Stomach (tissue), 9 donors: Measurements from ENCODE around the gene SMIM36. TPM values are rescaled to one million over a fixed set of nuclear protein-coding genes. Genes with fewer than 3 reads are reported as not detected.

Experiments used
- DNase-seq, 2 donors: peaks; one replicate each; pipeline versions ENCODE4 v3.0.0 to v3.0.0-alpha.2; 2013 to 2019
- H3K27ac ChIP-seq, 5 donors: fragments of 200-600 bp in 4 of 5; sonication (generic) in 4 of 5; one replicate each; pipeline ENCODE4 v1.5.1; 2013 to 2019; ENCODE audit warnings: mild to moderate bottlenecking in 1 of 5, moderate library complexity in 1 of 5
- H3K27me3 ChIP-seq, 3 donors: fragments of 200-600 bp; sonication (generic); one replicate each; pipeline ENCODE4 v1.5.1; 2017 to 2019; ENCODE audit warnings: mixed run types in 1 of 3
- H3K36me3 ChIP-seq, 4 donors: fragments of 200-600 bp; sonication (generic); 1 replicate in 3 of 4; 2 replicates in 1 of 4; pipeline ENCODE4 v1.5.1; 2016 to 2019
- H3K4me1 ChIP-seq, 4 donors: fragments of 200-600 bp; sonication (generic); one replicate each; pipeline ENCODE4 v1.5.1; 2016 to 2019
- H3K4me3 ChIP-seq, 4 donors: fragments of 200-600 bp; sonication (generic) in 3 of 4; one replicate each; pipeline ENCODE4 v1.5.1; 2016 to 2019; ENCODE audit warnings: mild to moderate bottlenecking in 1 of 4
- H3K9me3 ChIP-seq, 4 donors: fragments of 200-600 bp; sonication (generic); one replicate each; pipeline ENCODE4 v1.5.1; 2016 to 2019
- CTCF ChIP-seq, 7 experiments: fragments of 450-650 bp in 4 of 7; fragments of 200-600 bp in 3 of 7; sonication (generic) in 3 of 7; IDR thresholded peaks; one replicate each; pipeline ENCODE4 v1.5.1; 2016 to 2019; ENCODE audit warnings: antibody characterized with exemption in 7 of 7, control low read depth in 2 of 7, mild to moderate bottlenecking in 1 of 7
- EP300 ChIP-seq: sonication (generic); formaldehyde crosslinking; IDR thresholded peaks from one replicate; pipeline ENCODE4 v1.6.1; 2017; ENCODE audit warnings: antibody characterized with exemption
- POLR2A ChIP-seq, 4 donors: fragments of 450-650 bp; IDR thresholded peaks; one replicate each; pipeline ENCODE4 v1.6.1; 2016; ENCODE audit warnings: antibody characterized with exemption in 4 of 4, control low read depth in 2 of 4, mild to moderate bottlenecking in 1 of 4, moderate library complexity in 1 of 4
- POLR2AphosphoS5 ChIP-seq, 3 donors: sonication (generic); formaldehyde crosslinking; IDR thresholded peaks; one replicate each; pipeline ENCODE4 v1.6.1; 2016; ENCODE audit warnings: antibody characterized with exemption in 3 of 3
- WGBS, 5 donors: extraction: QIAGEN DNeasy Blood & Tissue Kit in 3 of 5; methylation state at CpG; one replicate each; pipeline versions ENCODE4 v1.1.5 to v1.1.7; 2013 to 2018; 5-methylcytosine and 5-hydroxymethylcytosine counted together
- intact Hi-C: fragments of 100-400 bp; cut with DNase I; formaldehyde crosslinking; loops from one replicate; pipeline ENCODE4 v1.15.1; 2023; ENCODE audit warnings: low total_unique reads
- polyA plus RNA-seq, 3 donors: library from polyadenylated mRNA; stranded (reverse); fragments of 200-250 nt; gene quantifications; one replicate each; pipeline ENCODE4 v1.2.3, GENCODE V29; 2013
- total RNA-seq, 5 donors: library from RNA; depleted of rRNA; stranded (reverse); fragments of >200 nt; gene quantifications; one replicate each; pipeline versions ENCODE4 v1.1.0 to v1.2.3, GENCODE V29; 2014 to 2016
- donor health status: healthy with polysubstance abuse.
- donor health status: Bipolar disorder and iron deficiency.
- donor health status: healthy.

The SMIM36 gene
- total and polyA plus RNA-seq, 8 donors: not detected

DNA sequence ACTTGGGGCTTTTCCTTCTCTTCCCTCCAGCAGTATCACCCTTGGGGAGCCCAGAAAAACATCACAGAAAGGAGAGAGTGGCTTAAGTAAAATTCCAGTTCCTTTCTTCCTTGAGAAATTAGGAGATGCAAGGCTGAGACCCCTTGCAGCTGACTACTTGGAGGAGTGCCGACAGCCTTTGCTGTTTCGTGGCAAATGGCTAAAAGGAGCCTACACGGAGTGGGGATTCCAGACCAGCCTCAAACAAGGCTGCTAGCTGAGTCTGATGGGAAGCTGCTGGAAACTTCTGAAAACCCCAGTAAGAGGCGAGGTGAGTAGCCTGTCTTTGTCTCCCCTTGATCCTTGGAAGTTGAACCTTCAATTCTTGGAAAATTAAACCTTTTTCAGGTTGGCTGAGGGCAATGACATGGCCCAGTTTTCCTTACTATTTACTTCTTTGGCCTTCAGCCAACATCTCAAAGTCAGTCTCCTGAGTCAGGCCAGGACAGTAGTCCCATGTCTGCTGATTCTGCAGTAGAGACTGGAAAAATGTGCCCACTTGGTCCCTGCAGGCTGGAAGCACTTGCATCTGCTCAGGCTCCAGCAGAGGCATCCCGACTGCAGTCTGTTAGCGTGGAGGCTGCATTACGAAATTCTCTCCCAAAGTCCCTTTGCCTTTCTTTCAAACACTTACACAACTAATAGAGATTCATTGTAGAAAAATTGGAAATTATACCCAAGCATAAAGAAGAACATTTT is 23.4 kb downstream of the SMIM36 start:
- 53 to 81% (median 77%) methylated on average over 7 of the region's 7 CpGs for WGBS, 5 donors
- H3K36me3 ChIP-seq: no peaks in the 10 kb centered on the region
- DNase-seq: peak in 1 of 2 donors; percentile 33
- no peak for TF ChIP-seq POLR2AphosphoS5 (IDR thresholded peaks at IDR 0.05)
- no peak for TF ChIP-seq CTCF (IDR thresholded peaks at IDR 0.05)
- TF ChIP-seq EP300: no peak
- TF ChIP-seq POLR2A (IDR thresholded peaks at IDR 0.05): no peak
- no peak overlapping the region for H3K27ac ChIP-seq
- peaks cover 0 to 12% (median 0%) of the 10 kb centered on the region in 4 donors for H3K4me1 ChIP-seq
- no peaks in the 10 kb centered on the region for H3K27me3 ChIP-seq
- no peaks in the 10 kb centered on the region for H3K9me3 ChIP-seq
- H3K4me3 ChIP-seq: no peak overlapping the region
- intact Hi-C loops: no loop called here

GRCh38 chr17:55484575-55484974 is 26.7 kb downstream of the SMIM36 start:
- DNase-seq: no peak
- Histone ChIP-seq H3K27me3 (no peaks in the 10 kb centered on the region), H3K9me3 (no peaks in the 10 kb centered on the region), H3K4me1 (peaks cover 0 to 12% (median 0%) of the 10 kb centered on the region in 4 donors), H3K36me3 (no peaks in the 10 kb centered on the region), H3K27ac (no peak overlapping the region), H3K4me3 (no peak overlapping the region)
- WGBS, 5 donors: 90 to 99% (median 96%) methylated on average over 2 of the region's 2 CpGs
- intact Hi-C loops: no loop called here
- TF ChIP-seq POLR2A (IDR thresholded peaks at IDR 0.05) (no peak), POLR2AphosphoS5 (IDR thresholded peaks at IDR 0.05) (no peak), EP300 (no peak)

DNA sequence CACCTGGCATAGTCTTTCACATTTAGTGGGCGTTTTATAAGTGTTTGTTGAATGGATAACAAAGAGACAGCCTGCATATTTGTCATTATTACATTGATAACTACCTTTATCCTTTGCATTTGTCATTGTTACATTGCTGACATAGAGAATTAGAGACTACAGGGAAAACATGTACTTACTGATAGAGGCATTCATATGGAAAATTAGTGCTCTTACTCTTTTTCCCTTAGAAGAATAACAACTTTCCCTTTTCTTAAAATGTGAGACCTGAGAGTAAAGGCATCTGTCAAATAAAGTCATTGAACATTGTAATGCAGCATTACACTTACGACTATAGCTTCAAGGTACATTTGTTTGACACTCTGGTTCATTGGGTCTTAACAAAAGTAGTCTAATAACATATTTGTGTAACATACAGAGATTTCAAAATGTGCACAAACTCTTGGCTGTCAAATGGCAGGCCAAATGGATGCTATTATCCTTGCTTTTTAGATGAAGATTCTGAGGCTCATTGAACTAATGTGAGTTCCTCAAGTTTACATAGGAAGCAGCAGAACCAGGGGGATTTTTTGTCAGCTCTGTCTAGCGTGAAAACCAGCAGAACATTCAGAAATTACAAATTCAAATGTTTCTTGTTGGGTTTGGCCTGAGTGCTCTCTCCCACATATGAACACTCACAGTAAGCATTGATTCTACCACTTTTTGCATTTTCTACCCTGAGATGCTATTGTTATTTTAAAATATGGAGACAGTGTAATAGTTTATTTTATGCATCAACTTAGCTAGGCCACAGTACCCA is 28.5 kb downstream of the SMIM36 start:
- no peak for DNase-seq
- Histone ChIP-seq H3K9me3 (no peaks in the 10 kb centered on the region), H3K27me3 (no peaks in the 10 kb centered on the region), H3K4me3 (no peak overlapping the region), H3K4me1 (peaks cover 0 to 6% (median 0%) of the 10 kb centered on the region in 4 donors), H3K36me3 (no peaks in the 10 kb centered on the region), H3K27ac (no peak overlapping the region)
- intact Hi-C loops: no loop called here
- WGBS, 5 donors: 73 to 83% (median 76%) methylated on average over 3 of the region's 3 CpGs
- TF ChIP-seq POLR2AphosphoS5 (IDR thresholded peaks at IDR 0.05) (no peak), EP300 (no peak), POLR2A (IDR thresholded peaks at IDR 0.05) (no peak), CTCF (IDR thresholded peaks at IDR 0.05) (no peak)

DNA sequence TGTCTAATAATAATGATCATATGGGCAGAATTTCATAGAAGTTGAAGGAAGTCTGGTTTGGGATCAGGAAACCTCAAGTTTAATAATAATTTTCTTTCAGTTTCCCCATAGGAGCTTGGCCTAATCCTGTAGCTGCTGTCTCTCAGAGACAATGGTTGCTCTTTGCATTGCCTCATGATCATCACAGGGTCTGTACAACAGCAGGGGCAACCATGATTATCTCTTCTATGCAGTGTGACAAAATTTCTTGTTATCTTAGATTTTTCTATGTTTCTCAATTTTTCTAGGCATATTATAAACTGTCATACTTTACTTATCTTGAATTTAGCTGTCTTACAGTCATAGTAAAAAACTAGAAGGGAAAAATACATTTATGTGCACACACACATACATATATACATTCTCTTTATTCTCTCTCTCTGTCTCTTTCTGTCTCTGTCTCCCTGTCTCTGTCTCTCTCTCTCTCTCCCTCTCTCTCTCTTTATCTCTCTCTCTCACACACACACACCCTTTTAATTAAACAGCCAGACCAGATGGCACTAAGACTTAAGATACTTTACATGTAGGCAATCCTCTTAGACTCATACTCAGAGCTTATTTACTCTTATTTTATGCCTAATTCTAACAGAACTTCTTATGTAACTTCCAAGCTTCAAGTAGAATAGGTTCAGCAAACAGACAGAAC is 30.5 kb downstream of the SMIM36 start:
- H3K4me3 ChIP-seq: no peak overlapping the region
- no peak for DNase-seq
- intact Hi-C loops: no loop called here

More for the DNA sequence above, 30.5 kb downstream of the SMIM36 start:
- TF ChIP-seq POLR2AphosphoS5 (IDR thresholded peaks at IDR 0.05) (no peak), EP300 (no peak), POLR2A (IDR thresholded peaks at IDR 0.05) (no peak), CTCF (IDR thresholded peaks at IDR 0.05) (no peak)
- Histone ChIP-seq H3K4me1 (no peaks in the 10 kb centered on the region), H3K9me3 (no peaks in the 10 kb centered on the region), H3K36me3 (no peaks in the 10 kb centered on the region), H3K27ac (no peak overlapping the region), H3K27me3 (no peaks in the 10 kb centered on the region)
